Dermis blood vessel endothelial cell (primary cell): ENCODE results near the gene TMCO1. TPM values are rescaled to one million over a fixed set of nuclear protein-coding genes. Genes with fewer than 3 reads are reported as not detected.
A peak's percentile ranks its signal among the peaks of the same experiment; 100 is the strongest.
"Not testable (repeated sequence)": the region's sequence is repeated elsewhere in the genome, so short reads cannot be mapped to it uniquely, and the experiment has no call there.

ENCODE experiments used
- DNase-seq: peaks from one replicate; pipeline ENCODE4 v3.0.0; 2010
- total RNA-seq: library from RNA; depleted of rRNA; stranded (reverse); fragments of >200 nt; gene quantifications from 2 replicates; pipeline ENCODE4 v1.2.3, GENCODE V29; 2014

TMCO1 gene
- total RNA-seq, 1 donor from 2014 or later, result 78.3 TPM

- DNase-seq, result not testable (repeated sequence)
These were observed 23.8 kb downstream of the TMCO1 start for GRCh38 chr1:165744913-165745312.

- DNase-seq, result no peak
These were observed 26.5 kb downstream of the TMCO1 start for GRCh38 chr1:165742194-165742593.

GRCh38 chr1:165738794-165739193 is 29.9 kb downstream of the TMCO1 start:
- no peak for DNase-seq

GRCh38 chr1:165737196-165737595 is 31.5 kb downstream of the TMCO1 start:
- DNase-seq, result no peak

- no peak for DNase-seq
These were observed 33.8 kb downstream of the TMCO1 start for GRCh38 chr1:165734906-165735305.

- DNase-seq, result no peak
These were observed 41.8 kb downstream of the TMCO1 start for GRCh38 chr1:165726841-165727240.

- no peak for DNase-seq
These were observed 42.5 kb downstream of the TMCO1 start for GRCh38 chr1:165726169-165726568.

GRCh38 chr1:165717918-165718515 is 50.7 kb downstream of the TMCO1 start:
- DNase-seq, result peak; percentile 78

- DNase-seq, result not testable (repeated sequence)
These were observed 52.2 kb downstream of the TMCO1 start for GRCh38 chr1:165716265-165717051.

- DNase-seq, result no peak
These were observed 55.9 kb downstream of the TMCO1 start for GRCh38 chr1:165712764-165713163.

- no peak for DNase-seq
These were observed 60.5 kb downstream of the TMCO1 start for GRCh38 chr1:165707984-165708706.

GRCh38 chr1:165703648-165704047 is 65.0 kb downstream of the TMCO1 start:
- DNase-seq, result no peak

- not testable (repeated sequence) for DNase-seq
These were observed 66.7 kb downstream of the TMCO1 start for GRCh38 chr1:165701922-165702321.

GRCh38 chr1:165699577-165699976 is 69.1 kb downstream of the TMCO1 start:
- DNase-seq, result no peak

GRCh38 chr1:165698761-165699052 is 70.0 kb downstream of the TMCO1 start:
- no peak for DNase-seq

GRCh38 chr1:165697881-165698760 is 70.5 kb downstream of the TMCO1 start, which contains the start of gene ALDH9A1:
TSS of gene ALDH9A1 (minus strand) at chr1:165698562. CDS start at chr1:165698558, 4 bp downstream.
- DNase-seq, result peak; percentile 79

GRCh38 chr1:165697491-165697880 is 71.2 kb downstream of the TMCO1 start:
- no peak for DNase-seq

GRCh38 chr1:165696625-165697100 is 72.0 kb downstream of the TMCO1 start:
- DNase-seq, result peak; percentile 13

- DNase-seq, result no peak
These were observed 73.6 kb downstream of the TMCO1 start for GRCh38 chr1:165695031-165695430.

- no peak for DNase-seq
These were observed 80.6 kb downstream of the TMCO1 start for GRCh38 chr1:165688046-165688445.

GRCh38 chr1:165686971-165687433 is 81.7 kb downstream of the TMCO1 start:
- DNase-seq, result no peak
